ENCODE measurements around the gene FAM114A1. TPM values are rescaled to one million over a fixed set of nuclear protein-coding genes. Genes with fewer than 3 reads are reported as not detected.

FAM114A1 gene
- total RNA-seq, 2 donors from 2014 or later, result 148 to 180 TPM

- TF ChIP-seq, protein P1, sequence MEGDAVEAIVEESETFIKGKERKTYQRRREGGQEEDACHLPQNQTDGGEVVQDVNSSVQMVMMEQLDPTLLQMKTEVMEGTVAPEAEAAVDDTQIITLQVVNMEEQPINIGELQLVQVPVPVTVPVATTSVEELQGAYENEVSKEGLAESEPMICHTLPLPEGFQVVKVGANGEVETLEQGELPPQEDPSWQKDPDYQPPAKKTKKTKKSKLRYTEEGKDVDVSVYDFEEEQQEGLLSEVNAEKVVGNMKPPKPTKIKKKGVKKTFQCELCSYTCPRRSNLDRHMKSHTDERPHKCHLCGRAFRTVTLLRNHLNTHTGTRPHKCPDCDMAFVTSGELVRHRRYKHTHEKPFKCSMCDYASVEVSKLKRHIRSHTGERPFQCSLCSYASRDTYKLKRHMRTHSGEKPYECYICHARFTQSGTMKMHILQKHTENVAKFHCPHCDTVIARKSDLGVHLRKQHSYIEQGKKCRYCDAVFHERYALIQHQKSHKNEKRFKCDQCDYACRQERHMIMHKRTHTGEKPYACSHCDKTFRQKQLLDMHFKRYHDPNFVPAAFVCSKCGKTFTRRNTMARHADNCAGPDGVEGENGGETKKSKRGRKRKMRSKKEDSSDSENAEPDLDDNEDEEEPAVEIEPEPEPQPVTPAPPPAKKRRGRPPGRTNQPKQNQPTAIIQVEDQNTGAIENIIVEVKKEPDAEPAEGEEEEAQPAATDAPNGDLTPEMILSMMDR (IDR thresholded peaks at IDR 0.05), result no peak
- no peak for DNase-seq (ENCODE audit: low spot score)
- no peak for ATAC-seq (ENCODE audit: insufficient number of reproducible peaks, low FRiP score, low read depth)
- Histone ChIP-seq H3K4me1 (ENCODE audit: control insufficient read depth in 1 of 2, low read depth in 2 of 2) (no peaks in the 10 kb centered on the region), H3K9me3 (no peaks in the 10 kb centered on the region), H3K4me3 (no peak overlapping the region), H3K27me3 (replicated peaks; ENCODE audit: insufficient read depth) (no peaks in the 10 kb centered on the region), H3K36me3 (no peaks in the 10 kb centered on the region), H3K27ac (no peak overlapping the region)
These were observed 45.9 kb upstream of the FAM114A1 start for GRCh38 chr4:38821739-38822138.

DNA sequence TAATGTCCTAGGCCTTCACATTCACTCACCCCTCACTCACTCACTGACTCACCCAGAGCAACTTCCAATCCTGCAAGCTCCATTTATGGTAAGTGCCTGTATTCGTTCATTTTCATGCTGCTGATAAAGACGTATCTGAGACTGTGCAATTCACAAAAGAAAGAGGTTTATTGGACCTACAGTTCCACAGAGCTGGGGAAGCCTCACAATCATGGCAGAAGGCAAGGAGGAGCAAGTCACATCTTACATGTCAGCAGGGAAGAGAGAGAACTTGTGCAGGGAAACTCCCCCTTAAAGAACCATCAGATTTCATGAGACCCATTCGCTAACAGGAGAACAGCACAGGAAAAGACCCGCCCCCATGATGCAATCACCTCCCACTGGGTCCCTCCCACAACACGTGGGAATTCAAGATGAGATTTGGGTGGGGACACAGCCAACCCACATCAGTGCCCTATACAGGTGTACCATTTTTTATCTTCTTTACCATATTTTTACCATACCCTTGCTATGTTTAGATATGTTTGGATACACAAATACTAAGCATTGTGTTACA is 44.8 kb upstream of the FAM114A1 start:
- ATAC-seq (ENCODE audit: insufficient number of reproducible peaks, low FRiP score, low read depth) (no peak), DNase-seq (ENCODE audit: low spot score) (no peak)
- TF ChIP-seq, protein P1 (IDR thresholded peaks at IDR 0.05), result no peak
- Histone ChIP-seq H3K36me3 (no peaks in the 10 kb centered on the region), H3K27ac (no peak overlapping the region), H3K4me3 (no peak overlapping the region), H3K27me3 (replicated peaks; ENCODE audit: insufficient read depth) (no peaks in the 10 kb centered on the region), H3K4me1 (ENCODE audit: control insufficient read depth in 1 of 2, low read depth in 2 of 2) (no peaks in the 10 kb centered on the region), H3K9me3 (no peaks in the 10 kb centered on the region)

DNA sequence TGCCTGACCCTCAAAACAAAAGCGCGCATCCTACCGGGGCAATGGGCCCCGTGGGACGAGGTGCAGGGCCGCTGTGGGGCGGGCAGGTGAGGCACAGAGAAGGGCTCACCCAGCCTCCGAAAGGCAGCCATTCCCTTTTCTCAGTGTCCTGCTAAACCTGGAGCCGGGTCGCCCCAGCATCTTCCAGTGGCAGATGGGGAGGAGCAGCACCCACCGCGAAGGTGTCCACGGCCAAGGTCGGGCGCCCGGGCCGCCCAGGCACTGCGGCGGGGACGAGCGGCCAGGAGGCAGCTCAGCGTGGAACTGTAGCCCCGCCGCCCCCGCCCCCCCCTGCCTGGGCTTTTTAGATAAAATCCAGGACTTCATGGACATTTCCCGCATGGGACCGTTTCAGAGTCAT is 43.8 kb upstream of the FAM114A1 start:
- ATAC-seq (ENCODE audit: insufficient number of reproducible peaks, low FRiP score, low read depth), result no peak
- Histone ChIP-seq H3K27ac (no peak overlapping the region), H3K27me3 (replicated peaks; ENCODE audit: insufficient read depth) (no peaks in the 10 kb centered on the region), H3K9me3 (no peaks in the 10 kb centered on the region), H3K4me1 (ENCODE audit: control insufficient read depth in 1 of 2, low read depth in 2 of 2) (no peaks in the 10 kb centered on the region), H3K36me3 (no peaks in the 10 kb centered on the region), H3K4me3 (no peak overlapping the region)
- no peak for DNase-seq (ENCODE audit: low spot score)
- TF ChIP-seq, protein P1 (IDR thresholded peaks at IDR 0.05), result no peak

- TF ChIP-seq, protein P1 (IDR thresholded peaks at IDR 0.05), result no peak
- H3K36me3 ChIP-seq, result no peaks in the 10 kb centered on the region
- ATAC-seq (ENCODE audit: insufficient number of reproducible peaks, low FRiP score, low read depth) (no peak), DNase-seq (ENCODE audit: low spot score) (no peak)
- H3K27ac ChIP-seq, result no peak overlapping the region
- no peaks in the 10 kb centered on the region for H3K4me1 ChIP-seq (ENCODE audit: control insufficient read depth in 1 of 2, low read depth in 2 of 2)
- peaks cover under 1% of the 10 kb centered on the region for H3K9me3 ChIP-seq
- no peaks in the 10 kb centered on the region for H3K27me3 ChIP-seq (replicated peaks; ENCODE audit: insufficient read depth)
- no peak overlapping the region for H3K4me3 ChIP-seq
These were observed 38.4 kb upstream of the FAM114A1 start for GRCh38 chr4:38829237-38829636.

GRCh38 chr4:38831653-38832052 is 36.0 kb upstream of the FAM114A1 start:
- ATAC-seq (ENCODE audit: insufficient number of reproducible peaks, low FRiP score, low read depth) (no peak), DNase-seq (ENCODE audit: low spot score) (no peak)
- H3K4me1 ChIP-seq (ENCODE audit: control insufficient read depth in 1 of 2, low read depth in 2 of 2), result no peaks in the 10 kb centered on the region
- peaks cover 9% of the 10 kb centered on the region for H3K9me3 ChIP-seq
- no peaks in the 10 kb centered on the region for H3K27me3 ChIP-seq (replicated peaks; ENCODE audit: insufficient read depth)
- TF ChIP-seq, protein P1 (IDR thresholded peaks at IDR 0.05), result no peak
- H3K36me3 ChIP-seq, result no peaks in the 10 kb centered on the region
- H3K4me3 ChIP-seq, result no peak overlapping the region
- H3K27ac ChIP-seq, result no peak overlapping the region

All from thoracic aorta (tissue), 2 donors.